ENCODE results near the gene TAF9.

The TAF9 gene

DNA sequence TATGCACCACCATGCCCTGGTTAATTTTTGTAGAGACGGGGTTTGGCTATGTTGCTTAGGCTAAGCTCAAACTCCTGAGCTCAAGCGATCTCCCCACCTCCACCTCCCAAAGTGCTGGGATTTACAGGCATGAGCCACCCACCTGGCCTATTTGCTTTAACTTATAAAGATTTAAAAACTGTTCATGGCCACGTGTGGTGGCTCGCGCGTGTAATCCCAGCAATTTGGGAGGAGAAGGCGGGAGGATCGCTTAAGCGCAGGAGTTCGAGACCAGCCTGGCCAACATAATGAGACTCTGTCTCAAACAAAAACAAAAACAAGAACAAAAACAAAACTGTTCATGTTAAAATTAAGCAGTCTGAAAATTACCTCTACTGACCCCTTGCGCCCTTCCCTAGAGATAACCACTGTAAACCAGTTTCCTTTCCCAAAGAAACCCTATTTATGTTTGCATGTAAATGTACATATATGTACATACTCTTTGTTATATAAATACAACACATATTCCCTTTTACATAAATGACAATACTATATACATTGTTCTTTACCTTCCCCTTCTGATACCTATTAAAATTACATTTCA is 1.5 kb downstream of the TAF9 start:
- Histone ChIP-seq H2AFZ (ENCODE audit: low read depth, low read length) (no peak overlapping the region), H3K27ac (ENCODE audit: low read length) (no peak overlapping the region), H3K79me2 (ENCODE audit: low read length) (peaks cover 88% of the 10 kb centered on the region)

DNA sequence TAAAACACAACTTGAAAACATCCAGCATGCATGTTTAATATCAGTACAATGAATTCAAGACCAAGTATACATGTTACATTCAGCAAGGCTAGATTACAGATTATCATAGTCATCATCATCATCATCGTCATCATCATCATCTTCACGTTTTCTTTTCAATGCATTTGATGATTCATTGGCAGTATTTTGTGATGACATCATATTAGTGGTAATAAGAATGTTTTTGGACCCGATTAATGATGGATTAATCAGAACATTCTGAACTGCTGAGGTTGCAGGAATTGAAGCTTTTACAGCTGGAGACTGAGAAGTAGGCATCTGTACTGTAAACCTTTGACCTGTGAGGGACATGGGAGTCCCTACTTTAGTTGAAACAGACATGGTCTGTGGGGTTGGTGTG is 4.5 kb downstream of the TAF9 start:
- Histone ChIP-seq H3K9ac (ENCODE audit: low read length) (no peak overlapping the region), H3K4me1 (ENCODE audit: low read length) (peaks cover 9% of the 10 kb centered on the region; the same call in 1 of the 2 replicates), H2AFZ (ENCODE audit: low read depth, low read length) (no peak overlapping the region), H3K36me3 (replicated peaks; ENCODE audit: low read depth, low read length) (peaks cover 14% of the 10 kb centered on the region), H3K79me2 (ENCODE audit: low read length) (peaks cover 74% of the 10 kb centered on the region), H3K4me2 (ENCODE audit: low read length) (no peak overlapping the region), H3K27me3 (ENCODE audit: low read depth, low read length) (no peaks in the 10 kb centered on the region), H3K4me3 (ENCODE audit: low read length) (no peak overlapping the region), H4K20me1 (ENCODE audit: insufficient read depth, low read length) (peaks cover 3% of the 10 kb centered on the region; the same call in 1 of the 2 replicates), H3K27ac (ENCODE audit: low read length) (no peak overlapping the region), H3K9me3 (ENCODE audit: insufficient read depth, low read length) (no peaks in the 10 kb centered on the region)
- TF ChIP-seq EZH2phosphoT487 (IDR thresholded peaks at IDR 0.05; ENCODE audit: low read depth), result no peak
- TF ChIP-seq, protein P1, sequence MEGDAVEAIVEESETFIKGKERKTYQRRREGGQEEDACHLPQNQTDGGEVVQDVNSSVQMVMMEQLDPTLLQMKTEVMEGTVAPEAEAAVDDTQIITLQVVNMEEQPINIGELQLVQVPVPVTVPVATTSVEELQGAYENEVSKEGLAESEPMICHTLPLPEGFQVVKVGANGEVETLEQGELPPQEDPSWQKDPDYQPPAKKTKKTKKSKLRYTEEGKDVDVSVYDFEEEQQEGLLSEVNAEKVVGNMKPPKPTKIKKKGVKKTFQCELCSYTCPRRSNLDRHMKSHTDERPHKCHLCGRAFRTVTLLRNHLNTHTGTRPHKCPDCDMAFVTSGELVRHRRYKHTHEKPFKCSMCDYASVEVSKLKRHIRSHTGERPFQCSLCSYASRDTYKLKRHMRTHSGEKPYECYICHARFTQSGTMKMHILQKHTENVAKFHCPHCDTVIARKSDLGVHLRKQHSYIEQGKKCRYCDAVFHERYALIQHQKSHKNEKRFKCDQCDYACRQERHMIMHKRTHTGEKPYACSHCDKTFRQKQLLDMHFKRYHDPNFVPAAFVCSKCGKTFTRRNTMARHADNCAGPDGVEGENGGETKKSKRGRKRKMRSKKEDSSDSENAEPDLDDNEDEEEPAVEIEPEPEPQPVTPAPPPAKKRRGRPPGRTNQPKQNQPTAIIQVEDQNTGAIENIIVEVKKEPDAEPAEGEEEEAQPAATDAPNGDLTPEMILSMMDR (IDR thresholded peaks at IDR 0.05; ENCODE audit: low read depth, low read length), result no peak

More for the DNA sequence above, 1.5 kb downstream of the TAF9 start:
- H3K4me2 ChIP-seq (ENCODE audit: low read length), result peak overlapping the region; percentile 93
- H4K20me1 ChIP-seq (ENCODE audit: insufficient read depth, low read length), result peaks cover 3% of the 10 kb centered on the region; the same call in 1 of the 2 replicates
- H3K4me1 ChIP-seq (ENCODE audit: low read length), result peaks cover 14% of the 10 kb centered on the region
- no peaks in the 10 kb centered on the region for H3K27me3 ChIP-seq (ENCODE audit: low read depth, low read length)
- H3K4me3 ChIP-seq (ENCODE audit: low read length), result peak overlapping the region; percentile 100
- no peaks in the 10 kb centered on the region for H3K9me3 ChIP-seq (ENCODE audit: insufficient read depth, low read length)
- H3K36me3 ChIP-seq (replicated peaks; ENCODE audit: low read depth, low read length), result peaks cover 14% of the 10 kb centered on the region
- peak overlapping the region; percentile 95 for H3K9ac ChIP-seq (ENCODE audit: low read length)
- TF ChIP-seq, protein P1 (IDR thresholded peaks at IDR 0.05; ENCODE audit: low read depth, low read length), result no peak
- TF ChIP-seq EZH2phosphoT487 (IDR thresholded peaks at IDR 0.05; ENCODE audit: low read depth), result no peak

DNA sequence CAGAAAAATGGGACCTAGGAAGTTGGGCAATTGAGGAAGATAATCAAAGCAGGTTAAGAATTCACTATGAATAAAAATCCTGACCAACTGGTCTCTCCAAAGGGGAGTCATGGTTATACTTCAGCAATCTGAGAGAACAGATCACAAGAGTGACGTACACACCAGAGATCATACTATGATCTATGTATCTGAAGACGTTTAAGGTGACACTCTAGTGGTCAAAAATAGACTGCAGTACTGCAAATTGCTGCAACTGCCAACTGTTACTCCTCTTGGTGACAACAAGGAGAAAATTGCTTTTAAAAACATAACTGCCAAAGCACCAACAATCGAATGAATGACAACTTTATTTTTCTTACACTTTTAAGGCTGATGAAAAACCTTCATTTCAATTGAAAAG is 4.9 kb downstream of the TAF9 start:
- Histone ChIP-seq H3K4me2 (ENCODE audit: low read length) (no peak overlapping the region), H3K27me3 (ENCODE audit: low read depth, low read length) (no peaks in the 10 kb centered on the region), H4K20me1 (ENCODE audit: insufficient read depth, low read length) (peaks cover 3% of the 10 kb centered on the region; the same call in 1 of the 2 replicates), H3K79me2 (ENCODE audit: low read length) (peaks cover 73% of the 10 kb centered on the region), H2AFZ (ENCODE audit: low read depth, low read length) (no peak overlapping the region), H3K4me1 (ENCODE audit: low read length) (peaks cover 9% of the 10 kb centered on the region; the same call in 1 of the 2 replicates), H3K27ac (ENCODE audit: low read length) (no peak overlapping the region), H3K4me3 (ENCODE audit: low read length) (no peak overlapping the region), H3K9me3 (ENCODE audit: insufficient read depth, low read length) (no peaks in the 10 kb centered on the region), H3K36me3 (replicated peaks; ENCODE audit: low read depth, low read length) (peaks cover 14% of the 10 kb centered on the region), H3K9ac (ENCODE audit: low read length) (no peak overlapping the region)
- no peak for TF ChIP-seq EZH2phosphoT487 (IDR thresholded peaks at IDR 0.05; ENCODE audit: low read depth)
- TF ChIP-seq, protein P1 (IDR thresholded peaks at IDR 0.05; ENCODE audit: low read depth, low read length), result no peak

DNA sequence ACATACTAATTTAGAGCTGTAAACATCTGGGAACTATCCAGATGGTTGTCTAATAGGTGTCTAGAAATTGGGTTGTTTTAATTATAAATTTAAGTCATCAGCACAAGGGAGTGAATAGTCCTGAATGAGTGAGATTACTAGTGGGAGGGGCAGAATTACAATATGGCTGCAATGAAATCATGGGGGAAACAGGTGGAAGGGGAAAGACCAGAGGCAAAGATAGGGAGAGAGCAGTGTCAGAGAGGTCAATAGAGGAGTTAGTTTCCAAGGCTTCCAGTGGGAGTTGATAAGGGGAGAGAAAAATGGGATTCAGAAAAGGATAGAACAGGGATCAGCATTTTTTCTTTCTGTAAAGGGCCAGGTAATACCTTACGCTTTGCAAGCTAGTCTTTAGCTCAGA is 8.9 kb downstream of the TAF9 start:
- H2AFZ ChIP-seq (ENCODE audit: low read depth, low read length), result no peak overlapping the region
- no peak for TF ChIP-seq EZH2phosphoT487 (IDR thresholded peaks at IDR 0.05; ENCODE audit: low read depth)
- TF ChIP-seq, protein P1 (IDR thresholded peaks at IDR 0.05; ENCODE audit: low read depth, low read length), result no peak
- H3K4me1 ChIP-seq (ENCODE audit: low read length), result no peaks in the 10 kb centered on the region
- H3K79me2 ChIP-seq (ENCODE audit: low read length), result peaks cover 44% of the 10 kb centered on the region
- no peak overlapping the region for H3K4me2 ChIP-seq (ENCODE audit: low read length)
- no peaks in the 10 kb centered on the region for H4K20me1 ChIP-seq (ENCODE audit: insufficient read depth, low read length)
- H3K36me3 ChIP-seq (replicated peaks; ENCODE audit: low read depth, low read length), result peaks cover 8% of the 10 kb centered on the region
- no peak overlapping the region for H3K27ac ChIP-seq (ENCODE audit: low read length)
- no peak overlapping the region for H3K9ac ChIP-seq (ENCODE audit: low read length)
- no peak overlapping the region for H3K4me3 ChIP-seq (ENCODE audit: low read length)
- H3K27me3 ChIP-seq (ENCODE audit: low read depth, low read length), result no peaks in the 10 kb centered on the region
- H3K9me3 ChIP-seq (ENCODE audit: insufficient read depth, low read length), result no peaks in the 10 kb centered on the region
